ENCODE data around the gene STK38L.

STK38L gene

GRCh38 chr12:27324530-27324929 lies 80.4 kb downstream of the STK38L start:
- DNase-seq: no peak

DNA sequence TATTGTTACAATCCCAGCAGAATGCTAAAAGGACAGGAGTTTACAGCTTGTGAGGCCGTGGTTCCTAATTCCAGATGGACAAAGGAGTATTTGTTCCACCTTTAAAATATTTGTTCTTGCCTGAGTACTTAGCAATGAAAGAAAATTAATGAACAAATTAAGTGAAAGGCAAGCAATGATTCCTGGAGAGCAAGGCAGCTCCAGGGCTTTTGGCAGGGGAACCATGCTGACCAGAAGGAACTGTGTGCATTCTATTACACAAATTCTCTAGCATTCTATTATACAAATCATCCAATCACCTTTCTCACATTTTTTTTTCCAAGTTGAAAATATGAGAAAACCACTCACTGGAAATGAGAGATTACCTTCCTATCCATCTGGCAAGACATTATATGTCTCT lies 86.8 kb downstream of the STK38L start:
- DNase-seq: no peak

DNA sequence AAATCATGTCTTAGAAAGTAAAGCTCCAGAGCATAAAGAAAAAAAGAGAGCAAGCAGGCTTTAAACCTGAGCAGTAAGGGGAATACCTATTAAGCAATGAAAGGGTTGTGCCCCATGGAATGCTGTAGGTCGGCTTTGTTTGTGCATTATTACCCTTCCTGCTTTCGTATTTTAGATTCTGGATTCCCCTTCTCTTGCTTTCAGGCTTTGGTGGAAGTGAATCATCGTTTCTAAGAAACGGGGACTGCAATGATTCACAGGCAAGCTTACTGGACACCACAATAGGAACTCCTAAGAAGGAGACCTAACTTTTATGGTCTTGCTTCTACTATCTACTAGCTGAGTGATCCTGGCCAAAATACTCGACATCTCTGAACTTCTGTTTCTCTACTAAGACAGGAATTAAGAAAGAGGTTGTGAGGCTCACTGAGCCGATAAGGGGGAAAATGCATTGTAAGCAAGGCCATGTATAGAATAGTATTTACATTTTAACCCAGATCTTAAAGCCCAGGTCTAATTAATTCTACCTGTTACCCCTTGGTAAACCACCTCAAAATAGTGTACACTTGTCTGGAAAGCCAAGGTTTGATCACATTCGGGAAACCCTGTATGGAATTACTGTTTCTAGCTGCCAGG lies 87.3 kb downstream of the STK38L start:
- no peak for DNase-seq

- no peak for DNase-seq
Measured at GRCh38 chr12:27331927-27332324, 87.8 kb downstream of the STK38L start.

GRCh38 chr12:27332407-27332713 lies 88.3 kb downstream of the STK38L start:
- no peak for DNase-seq

- peak; percentile 23 for DNase-seq
Measured at GRCh38 chr12:27332714-27333402, 88.8 kb downstream of the STK38L start, which contains the start of gene BMAL2. Gene BMAL2, plus strand, starts transcription at chr12:27332836. Its CDS starts 237 bp downstream, at chr12:27333073.

DNA sequence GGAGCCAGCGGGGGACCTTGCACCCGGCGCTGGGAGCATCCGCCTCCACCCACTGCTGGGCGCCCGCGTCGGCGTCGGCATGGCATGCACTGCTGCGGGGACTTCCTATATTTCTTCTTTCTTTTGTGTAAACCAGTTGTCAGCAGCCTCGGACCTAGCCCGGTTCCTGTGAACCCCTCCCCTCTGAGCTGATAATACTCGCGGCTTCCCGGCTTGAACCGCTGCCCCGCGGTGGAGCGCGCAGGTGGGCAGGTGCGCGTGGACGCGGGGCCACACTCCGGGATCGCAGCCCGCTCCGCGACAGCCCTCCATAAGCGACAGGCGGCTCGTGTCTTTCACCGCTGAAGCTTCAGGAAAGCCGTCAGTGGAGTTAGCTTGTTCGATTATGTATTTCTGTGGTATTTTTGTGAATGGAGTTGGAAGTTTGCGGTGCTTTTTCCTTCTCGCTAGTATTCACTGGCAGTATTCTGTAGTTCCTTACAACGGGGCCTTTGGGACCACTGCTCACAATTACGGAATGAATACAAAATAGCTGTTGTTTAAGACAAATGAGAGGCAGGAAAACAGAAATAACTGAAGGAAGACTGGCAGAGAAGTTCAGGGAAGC lies 89.4 kb downstream of the STK38L start:
- peak; percentile 27 for DNase-seq

GRCh38 chr12:27334042-27334720 lies 90.1 kb downstream of the STK38L start:
- no peak for DNase-seq

DNA sequence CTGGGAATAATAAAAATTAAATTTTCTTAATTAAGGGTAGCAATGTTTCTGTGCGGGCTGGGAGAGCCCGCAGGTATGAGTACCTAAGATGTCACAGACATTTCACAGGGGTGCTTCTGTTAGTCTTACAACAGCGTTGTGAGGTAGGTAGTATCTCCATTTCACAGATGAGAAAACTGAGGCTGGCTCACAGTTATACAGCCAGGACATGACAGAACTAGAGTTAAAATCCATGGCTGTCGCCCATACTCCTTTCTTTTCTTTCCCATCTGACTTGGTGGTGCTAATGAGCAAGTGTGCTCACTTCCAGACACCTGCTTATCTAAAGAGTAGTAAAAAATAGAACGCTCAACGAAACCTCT lies 90.6 kb downstream of the STK38L start:
- DNase-seq: no peak

DNA sequence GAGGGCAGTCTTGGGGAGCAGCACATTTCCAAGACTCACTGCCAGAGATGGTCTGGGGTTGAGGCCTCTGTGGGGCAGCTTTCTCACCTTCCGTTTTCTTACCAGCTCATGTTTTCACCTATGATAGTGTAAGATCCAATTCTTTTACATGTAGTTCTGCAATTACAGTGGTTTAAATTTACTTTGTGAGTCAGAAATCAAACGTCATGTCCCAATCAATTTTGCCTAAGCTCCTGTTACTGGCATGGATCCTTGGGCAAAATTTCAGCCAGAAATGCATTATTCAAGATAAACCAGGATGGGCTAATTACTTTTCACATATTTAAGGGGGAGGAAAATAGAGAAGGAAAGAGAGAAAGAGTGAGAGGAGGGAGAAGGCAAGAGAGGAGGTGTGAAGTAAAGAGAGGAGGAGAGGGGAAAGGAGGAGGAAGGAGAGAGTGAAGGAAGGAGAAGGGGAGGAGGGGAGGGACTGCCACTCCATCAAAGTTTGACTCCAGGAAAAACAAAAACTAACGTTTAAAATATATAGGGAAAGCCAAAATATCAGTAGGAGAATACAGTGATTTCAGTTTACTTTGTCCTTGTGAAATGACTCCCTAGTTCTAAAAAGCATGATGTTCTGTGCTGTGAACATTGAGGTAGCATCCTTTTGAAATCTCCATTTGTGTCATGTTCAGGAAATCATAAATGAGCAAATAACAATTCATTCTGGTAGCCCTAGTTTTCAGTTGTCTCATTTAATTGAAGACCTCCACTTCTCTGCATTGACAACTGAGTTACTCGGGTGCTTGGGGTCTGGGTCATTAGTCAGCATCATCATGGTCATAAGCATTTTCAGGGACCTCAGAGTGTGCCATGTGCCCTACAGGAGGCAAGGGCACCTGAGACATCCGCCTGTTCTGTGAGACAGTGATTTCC lies 91.5 kb downstream of the STK38L start:
- no peak for DNase-seq

DNA sequence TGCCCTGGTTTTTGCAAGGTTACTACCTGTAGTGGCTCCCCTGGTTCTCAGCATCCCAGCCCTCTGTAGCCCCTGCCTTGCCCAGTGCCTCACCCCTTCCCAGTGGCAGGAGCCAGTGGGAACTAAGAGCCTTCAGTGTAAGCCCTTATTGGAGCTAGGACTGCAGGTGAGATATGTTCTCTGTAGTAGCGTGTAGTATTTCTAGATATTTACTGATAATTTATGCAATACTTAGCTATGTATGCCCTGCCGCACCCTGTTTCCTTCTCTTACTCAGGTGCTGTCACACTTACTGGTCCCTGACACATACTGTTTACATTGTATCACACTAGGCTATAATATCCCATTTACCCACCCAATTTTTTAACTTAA lies 92.2 kb downstream of the STK38L start:
- DNase-seq: no peak

GRCh38 chr12:27337376-27337775 lies 93.3 kb downstream of the STK38L start:
- DNase-seq: no peak

DNA sequence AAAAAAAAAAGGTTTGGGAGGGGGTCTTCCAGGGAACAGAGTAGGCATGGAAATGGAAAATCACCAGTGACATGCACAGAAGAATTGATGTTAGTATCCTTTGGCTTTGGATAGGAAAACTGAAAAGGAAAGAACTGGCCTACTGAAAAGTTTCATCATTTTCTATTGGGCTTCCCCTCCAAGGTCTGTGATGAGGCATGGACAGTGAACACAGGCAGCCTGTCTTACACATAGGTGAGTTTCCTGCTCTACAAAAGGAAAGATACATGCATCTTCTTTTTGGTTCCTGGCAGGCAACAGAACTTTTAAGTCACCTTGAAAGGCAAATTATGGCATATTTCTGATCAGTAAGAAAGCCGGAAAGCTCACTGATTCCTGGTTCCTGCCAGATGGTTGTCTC lies 94.4 kb downstream of the STK38L start:
- DNase-seq: no peak

DNA sequence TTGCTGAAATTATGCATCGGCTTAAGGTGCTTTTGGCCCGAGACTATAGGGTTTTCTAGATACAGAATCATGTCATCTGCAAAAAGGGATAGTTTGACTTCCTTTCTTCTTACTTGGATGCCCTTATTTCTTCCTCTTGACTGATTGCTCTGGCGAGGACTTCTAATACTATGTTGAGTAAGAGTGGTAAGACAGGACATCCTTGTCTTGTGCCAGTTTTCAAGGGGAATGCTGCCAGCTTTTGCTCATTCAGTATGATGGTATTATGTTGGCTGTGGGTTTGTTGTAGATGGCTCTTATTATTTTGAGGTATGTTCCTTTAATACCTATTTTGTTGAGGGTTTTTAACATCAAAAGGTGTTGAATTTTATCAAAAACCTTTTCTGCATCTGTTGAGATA lies 96.9 kb downstream of the STK38L start:
- no peak for DNase-seq

DNA sequence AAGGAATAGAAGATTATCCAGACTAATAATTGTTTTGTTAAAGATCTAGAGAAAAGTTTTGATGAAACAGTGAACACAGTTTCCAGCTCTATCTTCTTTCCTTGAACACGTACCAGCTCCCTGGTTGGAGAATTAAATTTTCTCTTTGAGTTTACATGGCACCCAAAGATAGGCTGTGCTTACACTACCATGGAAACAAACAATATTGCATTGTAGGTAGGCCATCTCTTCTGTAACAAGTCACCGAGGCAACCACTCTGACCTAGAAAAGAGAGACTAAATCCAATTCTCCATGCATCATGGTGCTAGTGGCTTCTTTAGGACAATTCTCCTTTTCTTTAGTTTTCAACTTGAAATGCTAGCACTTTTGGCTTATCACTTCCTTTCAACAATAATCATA lies 98.5 kb downstream of the STK38L start:
- no peak for DNase-seq

- DNase-seq: no peak
Measured at GRCh38 chr12:27343255-27344000, 99.3 kb downstream of the STK38L start.

DNA sequence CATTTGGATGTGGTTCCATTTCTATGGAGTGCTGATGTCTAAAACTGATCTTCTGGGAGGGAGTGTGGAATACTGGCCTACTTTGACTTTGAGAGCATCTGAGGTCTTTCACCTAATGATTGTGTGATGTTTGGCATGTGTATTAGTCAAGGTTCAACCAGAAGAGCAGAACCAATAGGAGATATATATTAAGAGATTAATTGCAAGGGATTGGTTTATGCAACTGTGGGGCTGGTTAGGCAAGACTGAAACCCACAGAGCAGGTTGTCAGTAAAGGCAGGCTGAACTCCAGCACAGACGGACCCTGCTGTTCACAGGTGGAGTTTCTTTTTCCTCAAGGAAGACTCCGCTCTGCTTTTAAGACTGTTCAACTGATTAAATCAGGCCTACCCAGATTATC lies 100.2 kb downstream of the STK38L start:
- no peak for DNase-seq

DNA sequence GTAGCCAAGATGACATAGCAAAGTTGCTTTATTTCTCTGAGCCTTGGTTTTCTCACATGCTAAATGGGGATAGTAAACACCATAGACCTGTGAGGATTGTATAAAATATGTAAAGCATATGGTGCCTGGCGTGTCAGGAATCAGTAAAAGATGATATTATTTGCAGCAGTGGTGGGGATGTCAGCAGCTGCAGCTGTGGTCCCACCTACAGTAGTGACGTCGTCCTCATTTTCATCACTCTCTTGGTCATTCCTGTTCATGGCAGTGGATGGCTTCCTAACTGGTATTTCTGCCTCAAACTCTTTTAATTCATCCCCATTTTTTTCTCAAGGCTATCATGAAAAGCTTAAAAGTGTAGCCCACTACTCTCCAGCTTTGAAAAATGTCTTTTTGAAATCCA lies 100.7 kb downstream of the STK38L start:
- DNase-seq: no peak

- no peak for DNase-seq
Measured at GRCh38 chr12:27345376-27345775, 101.3 kb downstream of the STK38L start.

DNA sequence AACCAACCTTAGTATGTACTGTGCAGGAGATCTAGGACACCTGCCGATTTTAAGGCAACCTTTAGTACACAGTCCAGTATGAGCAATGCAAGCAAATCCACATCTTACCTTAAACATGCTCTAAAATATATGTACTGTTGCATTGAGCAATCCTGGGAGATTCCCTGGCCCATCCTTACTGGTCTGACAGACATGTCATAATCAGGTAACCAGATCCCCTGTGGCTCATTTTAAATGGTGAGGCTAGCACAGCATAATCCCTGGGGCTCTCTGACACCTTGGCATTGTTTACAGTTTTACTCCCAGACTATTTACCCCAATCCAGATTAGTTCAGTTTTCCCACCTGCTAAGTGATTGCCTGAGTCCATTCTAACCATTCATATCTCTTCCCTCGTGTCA lies 103.7 kb downstream of the STK38L start:
- no peak for DNase-seq

DNA sequence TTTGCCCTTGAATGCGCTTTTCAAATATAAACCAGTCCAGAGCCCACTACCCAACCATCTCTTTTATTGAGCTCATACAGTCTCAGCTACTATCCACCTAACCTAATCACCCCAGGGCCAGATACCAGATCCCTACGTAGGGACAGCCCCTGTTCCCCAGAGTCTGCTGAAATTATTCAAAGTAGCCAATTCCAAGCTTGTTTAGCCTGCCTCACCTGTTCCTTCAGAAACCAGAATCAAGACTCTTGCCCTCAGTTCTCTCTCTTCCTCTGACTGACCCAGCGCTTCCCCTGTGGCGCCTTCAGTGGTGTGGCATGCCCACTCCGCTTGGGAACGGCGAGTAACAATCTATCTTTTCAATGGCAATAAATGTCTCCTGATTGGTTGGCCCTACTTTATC lies 107.4 kb downstream of the STK38L start:
- DNase-seq: no peak

- DNase-seq: no peak
Measured at GRCh38 chr12:27355486-27355885, 111.4 kb downstream of the STK38L start.

Data from CD4-positive, alpha-beta T cell treated with Interleukin-17A for 4 hours (primary cell).